BLaER1 treated with 17β-estradiol and CSF1 and Interleukin-3, amounts not matched to agents 10 nM and 100 nM (cell line): ENCODE data around the gene CAPNS1.
A peak's percentile ranks its signal among the peaks of the same experiment; 100 is the strongest.
"Not testable (repeated sequence)": the region's sequence is repeated elsewhere in the genome, so short reads cannot be mapped to it uniquely, and the experiment has no call there.

Experiments
- H3K27ac ChIP-seq, 11 experiments: shearing (Covaris generic); formaldehyde crosslinking; 2 replicates each; pipeline ENCODE4 v1.8.1; 2022
- H3K27me3 ChIP-seq, 11 experiments: shearing (Covaris generic); formaldehyde crosslinking; 2 replicates each; pipeline ENCODE4 v1.8.1; 2022
- H3K36me3 ChIP-seq, 11 experiments: shearing (Covaris generic); formaldehyde crosslinking; 2 replicates each; pipeline ENCODE4 v1.8.1; 2022
- H3K4me1 ChIP-seq, 10 experiments: shearing (Covaris generic); formaldehyde crosslinking; 2 replicates each; pipeline ENCODE4 v1.8.1; 2022
- H3K4me2 ChIP-seq, 11 experiments: shearing (Covaris generic); formaldehyde crosslinking; 2 replicates each; pipeline ENCODE4 v1.8.1; 2022
- H3K4me3 ChIP-seq, 10 experiments: shearing (Covaris generic); formaldehyde crosslinking; 2 replicates each; pipeline ENCODE4 v1.8.1; 2022
- H3K9ac ChIP-seq, 11 experiments: shearing (Covaris generic); formaldehyde crosslinking; 2 replicates each; pipeline ENCODE4 v1.8.1; 2022
- H3K9me3 ChIP-seq, 11 experiments: shearing (Covaris generic); formaldehyde crosslinking; replicated peaks in 1 of 11; 2 replicates each; pipeline ENCODE4 v1.8.1; 2022
- H4K20me1 ChIP-seq, 11 experiments: shearing (Covaris generic); formaldehyde crosslinking; 2 replicates each; pipeline ENCODE4 v1.8.1; 2022
- Cebpa-rat ChIP-seq, 11 experiments: shearing (Covaris generic); IDR thresholded peaks; 2 replicates each; pipeline ENCODE4 v1.8.1; 2022

The CAPNS1 gene

GRCh38 chr19:36120984-36121358 is 18.9 kb upstream of the CAPNS1 start:
- Histone ChIP-seq H3K9me3 (no peaks in the 10 kb centered on the region), H3K27me3 (no peaks in the 10 kb centered on the region), H3K36me3 (peaks cover 83 to 98% (median 92%) of the 10 kb centered on the region in 11 experiments), H3K4me2 (peak overlapping the region in 3 of 11 experiments; percentile 7 to 19 (median 14); a peak in 1 of 22 replicates), H3K4me3 (no peak overlapping the region), H3K4me1 (peaks cover 28 to 48% (median 41%) of the 10 kb centered on the region in 10 experiments), H4K20me1 (peaks cover 0 to 48% (median 26%) of the 10 kb centered on the region in 11 experiments; a peak in 14 of 22 replicates), H3K9ac (peak overlapping the region in 5 of 11 experiments; percentile 15 to 36 (median 29); a peak in 7 of 22 replicates), H3K27ac (0 out of 22 replicates have a peak overlapping the region, but pooled peaks of 1 of the 11 experiments have one; percentile 23)
- no peak for TF ChIP-seq Cebpa-rat (IDR thresholded peaks at IDR 0.05)

- H3K4me2 ChIP-seq: peak overlapping the region in 6 of 11 experiments; percentile 7 to 28 (median 16); a peak in 3 of 22 replicates
- no peaks in the 10 kb centered on the region for H3K27me3 ChIP-seq
- no peaks in the 10 kb centered on the region for H3K9me3 ChIP-seq
- no peak for TF ChIP-seq Cebpa-rat (IDR thresholded peaks at IDR 0.05)
- peaks cover 81 to 97% (median 91%) of the 10 kb centered on the region in 11 experiments for H3K36me3 ChIP-seq
- H3K4me3 ChIP-seq: no peak overlapping the region
- peak overlapping the region in 7 of 11 experiments; percentile 15 to 36 (median 29); a peak in 8 of 22 replicates for H3K9ac ChIP-seq
- H3K4me1 ChIP-seq: peaks cover 22 to 44% (median 35%) of the 10 kb centered on the region in 10 experiments
- peaks cover 0 to 41% (median 20%) of the 10 kb centered on the region in 11 experiments; a peak in 13 of 22 replicates for H4K20me1 ChIP-seq
- peak overlapping the region in 3 of 11 experiments; percentile 18 to 34 (median 23); a peak in 1 of 22 replicates for H3K27ac ChIP-seq
Measured at GRCh38 chr19:36121486-36122124, 18.3 kb upstream of the CAPNS1 start.

GRCh38 chr19:36125557-36125956 is 14.3 kb upstream of the CAPNS1 start:
- H3K27me3 ChIP-seq: no peaks in the 10 kb centered on the region
- TF ChIP-seq Cebpa-rat (IDR thresholded peaks at IDR 0.05): no peak
- H3K9me3 ChIP-seq: peaks cover 0 to 14% (median 0%) of the 10 kb centered on the region in 11 experiments; a peak in 5 of 22 replicates
- H3K9ac ChIP-seq: 0 out of 22 replicates have a peak overlapping the region, but pooled peaks of 1 of the 11 experiments have one; percentile 11
- no peak overlapping the region for H3K4me2 ChIP-seq
- no peak overlapping the region for H3K27ac ChIP-seq
- H4K20me1 ChIP-seq: peaks cover 0 to 14% (median 1%) of the 10 kb centered on the region in 11 experiments; a peak in 6 of 22 replicates
- peaks cover 50 to 57% (median 54%) of the 10 kb centered on the region in 11 experiments for H3K36me3 ChIP-seq
- no peak overlapping the region for H3K4me3 ChIP-seq
- peaks cover 19 to 50% (median 40%) of the 10 kb centered on the region in 10 experiments; a peak in 19 of 20 replicates for H3K4me1 ChIP-seq

- Histone ChIP-seq H4K20me1 (no peaks in the 10 kb centered on the region), H3K27me3 (no peaks in the 10 kb centered on the region), H3K36me3 (peaks cover 25 to 32% (median 28%) of the 10 kb centered on the region in 11 experiments), H3K4me1 (peaks cover 47 to 60% (median 55%) of the 10 kb centered on the region in 10 experiments), H3K9me3 (peaks cover 0 to 14% (median 0%) of the 10 kb centered on the region in 11 experiments; a peak in 5 of 22 replicates), H3K9ac (peak overlapping the region; percentile 77 to 92 (median 85)), H3K27ac (peak overlapping the region; percentile 79 to 97 (median 88); a peak in 21 of 22 replicates), H3K4me3 (peak overlapping the region; percentile 56 to 72 (median 62)), H3K4me2 (peak overlapping the region; percentile 73 to 94 (median 86))
- TF ChIP-seq Cebpa-rat (IDR thresholded peaks at IDR 0.05): no peak
Measured at GRCh38 chr19:36128392-36128736, 11.5 kb upstream of the CAPNS1 start.

GRCh38 chr19:36131221-36131620 is 8.6 kb upstream of the CAPNS1 start:
- not testable (repeated sequence) for H4K20me1 ChIP-seq, H3K27me3 ChIP-seq, H3K4me3 ChIP-seq, H3K36me3 ChIP-seq
- peak overlapping the region in 9 of 11 experiments; percentile 35 to 70 (median 63); a peak in 16 of 22 replicates for H3K9ac ChIP-seq
- TF ChIP-seq Cebpa-rat (IDR thresholded peaks at IDR 0.05): peak in 8 of 11 experiments; percentile 10 to 70 (median 50); a peak in 10 of 22 replicates
- peak overlapping the region; percentile 44 to 94 (median 75) for H3K4me2 ChIP-seq
- peaks cover 0 to 14% (median 0%) of the 10 kb centered on the region in 11 experiments; a peak in 5 of 22 replicates for H3K9me3 ChIP-seq
- H3K4me1 ChIP-seq: peaks cover 48 to 65% (median 55%) of the 10 kb centered on the region in 10 experiments
- H3K27ac ChIP-seq: peak overlapping the region in 10 of 11 experiments; percentile 54 to 97 (median 84); a peak in 21 of 22 replicates

- H3K36me3 ChIP-seq, H3K27me3 ChIP-seq, H4K20me1 ChIP-seq, H3K4me2 ChIP-seq, H3K9me3 ChIP-seq, H3K4me3 ChIP-seq, H3K27ac ChIP-seq: not testable (repeated sequence)
- Histone ChIP-seq H3K9ac (0 out of 22 replicates have a peak overlapping the region, but pooled peaks of 1 of the 11 experiments have one; percentile 26), H3K4me1 (peaks cover 33 to 64% (median 44%) of the 10 kb centered on the region in 10 experiments)
Measured at GRCh38 chr19:36134867-36135266, 5.0 kb upstream of the CAPNS1 start.

- Histone ChIP-seq H3K27ac (no peak overlapping the region), H3K9ac (peak overlapping the region in 3 of 11 experiments; percentile 0 to 10 (median 7); a peak in 2 of 22 replicates)
Measured at GRCh38 chr19:36136964-36137686, 2.7 kb upstream of the CAPNS1 start.

GRCh38 chr19:36139120-36139472 is 770 bp upstream of the CAPNS1 start:
- Histone ChIP-seq H3K27me3 (no peaks in the 10 kb centered on the region), H3K4me3 (peak overlapping the region; percentile 84 to 99 (median 96)), H3K36me3 (peaks cover 21 to 28% (median 24%) of the 10 kb centered on the region in 11 experiments), H3K27ac (peak overlapping the region; percentile 91 to 98 (median 93); a peak in 21 of 22 replicates), H3K4me2 (peak overlapping the region; percentile 68 to 91 (median 83)), H3K9me3 (no peaks in the 10 kb centered on the region), H3K4me1 (peaks cover 15 to 42% (median 22%) of the 10 kb centered on the region in 10 experiments), H4K20me1 (peaks cover 14 to 25% (median 22%) of the 10 kb centered on the region in 11 experiments), H3K9ac (peak overlapping the region; percentile 92 to 98 (median 97))
- no peak for TF ChIP-seq Cebpa-rat (IDR thresholded peaks at IDR 0.05)

More at GRCh38 chr19:36136964-36137686, 2.7 kb upstream of the CAPNS1 start:
- Histone ChIP-seq H3K27me3 (no peaks in the 10 kb centered on the region), H3K9me3 (no peaks in the 10 kb centered on the region), H3K36me3 (peaks cover 4 to 10% (median 8%) of the 10 kb centered on the region in 11 experiments; a peak in 20 of 22 replicates), H4K20me1 (peaks cover 10 to 11% (median 10%) of the 10 kb centered on the region in 11 experiments), H3K4me2 (peak overlapping the region in 5 of 11 experiments; percentile 1 to 70 (median 45); a peak in 7 of 22 replicates), H3K4me1 (peaks cover 19 to 52% (median 32%) of the 10 kb centered on the region in 10 experiments), H3K4me3 (no peak overlapping the region)
- no peak for TF ChIP-seq Cebpa-rat (IDR thresholded peaks at IDR 0.05)
